Left cardiac atrium (tissue), 4 donors: ENCODE measurements around the gene ACO2. TPM values are rescaled to one million over a fixed set of nuclear protein-coding genes. Genes with fewer than 3 reads are reported as not detected.
A peak's percentile ranks its signal among the peaks of the same experiment; 100 is the strongest.
"Not testable (repeated sequence)": the region's sequence is repeated elsewhere in the genome, so short reads cannot be mapped to it uniquely, and the experiment has no call there.

ENCODE experiments used
- ATAC-seq, 2 donors: fragments of 200-7000 bp; cut with Tn5 transposase; one replicate each; pipeline ENCODE4 v1.9.1; 2020; ENCODE audit warnings: mild to moderate bottlenecking in 2 of 2, moderate library complexity in 2 of 2
- DNase-seq: peaks from one replicate; pipeline ENCODE4 v3.0.0-alpha.2; 2020
- intact Hi-C, 2 donors: fragments of 100-400 bp; cut with DNase I; formaldehyde crosslinking; loops; one replicate each; pipeline versions ENCODE4 v1.14.1 to v1.15.1; 2022 to 2023
- total RNA-seq, 2 donors: library from RNA; stranded (reverse); fragmentation: NEBNext Ultra II Directional; extraction: Animal tissue kit (Norgen Biotek cat#: 25700); gene quantifications; one replicate each; pipeline ENCODE4 v1.2.1, GENCODE V29; 2021
- donor health status: DM: no; HTN: yes; CAD: no.
- donor health status: DM: no; HTN: yes; CAD: no; lungs with severe emphysema.
- donor health status: DM: yes; HTN: yes; CAD: no.
- donor health status: Dilated cardiomyopathy.

ACO2 gene
- total RNA-seq, 2 donors from 2014 or later = 415 to 523 TPM

- intact Hi-C loops = no loop called here
- DNase-seq (no peak), ATAC-seq (no peak)
Observed at GRCh38 chr22:41551877-41552582, 83.1 kb downstream of the ACO2 start.

- ATAC-seq (peak in 1 of 2 donors; percentile 26), DNase-seq (no peak)
- intact Hi-C loops = no loop called here
Observed at GRCh38 chr22:41555325-41555982, 86.5 kb downstream of the ACO2 start.

GRCh38 chr22:41556561-41556960 lies 87.6 kb downstream of the ACO2 start:
- ATAC-seq (no peak), DNase-seq (no peak)
- intact Hi-C loops = no loop called here

- DNase-seq (peak; percentile 84), ATAC-seq (peak; percentile 70 to 74)
- intact Hi-C loops = no loop called here
Observed at GRCh38 chr22:41557401-41558240, 88.7 kb downstream of the ACO2 start.

GRCh38 chr22:41558241-41558630 lies 89.3 kb downstream of the ACO2 start:
- DNase-seq, ATAC-seq, intact Hi-C loops: not testable (repeated sequence)

GRCh38 chr22:41560095-41560471 lies 91.2 kb downstream of the ACO2 start:
- peak in 1 of 2 donors; percentile 13 for ATAC-seq

GRCh38 chr22:41561335-41561734 lies 92.4 kb downstream of the ACO2 start:
- ATAC-seq (peak; percentile 8 to 13), DNase-seq (no peak)
- intact Hi-C loops = no loop called here

More at GRCh38 chr22:41560095-41560471, 91.2 kb downstream of the ACO2 start:
- intact Hi-C loops = no loop called here
- DNase-seq = no peak

GRCh38 chr22:41561788-41562187 lies 92.9 kb downstream of the ACO2 start:
- intact Hi-C loops = no loop called here
- ATAC-seq (peak; percentile 33 to 44), DNase-seq (peak; percentile 64)

- ATAC-seq = no peak
- intact Hi-C loops = no loop called here
- DNase-seq = no peak
Observed at GRCh38 chr22:41562461-41562860, 93.5 kb downstream of the ACO2 start.

GRCh38 chr22:41563051-41563711 lies 94.3 kb downstream of the ACO2 start:
- DNase-seq (no peak), ATAC-seq (peak; percentile 1 to 6)
- intact Hi-C loops = no loop called here

- DNase-seq (no peak), ATAC-seq (no peak)
- intact Hi-C loops = no loop called here
Observed at GRCh38 chr22:41564563-41564962, 95.6 kb downstream of the ACO2 start.

- intact Hi-C loops = no loop called here
- ATAC-seq (peak; percentile 51 to 53), DNase-seq (no peak)
Observed at GRCh38 chr22:41565403-41566054, 96.6 kb downstream of the ACO2 start.

- intact Hi-C loops = no loop called here
Observed at GRCh38 chr22:41567512-41567768, 98.5 kb downstream of the ACO2 start.

GRCh38 chr22:41568811-41569210 lies 99.9 kb downstream of the ACO2 start:
- intact Hi-C loops = no loop called here
- no peak for ATAC-seq
- DNase-seq = no peak

More at GRCh38 chr22:41567512-41567768, 98.5 kb downstream of the ACO2 start:
- DNase-seq (no peak), ATAC-seq (no peak)

GRCh38 chr22:41570221-41570620 lies 101.3 kb downstream of the ACO2 start:
- no peak for DNase-seq
- intact Hi-C loops = no loop called here
- no peak for ATAC-seq

- ATAC-seq = no peak
- intact Hi-C loops = no loop called here
- DNase-seq = no peak
Observed at GRCh38 chr22:41571786-41572185, 102.9 kb downstream of the ACO2 start.

- ATAC-seq, DNase-seq, intact Hi-C loops: not testable (repeated sequence)
Observed at GRCh38 chr22:41572305-41572704, 103.4 kb downstream of the ACO2 start.

- no peak for ATAC-seq
- no peak for DNase-seq
- intact Hi-C loops = no loop called here
Observed at GRCh38 chr22:41573677-41574076, 104.8 kb downstream of the ACO2 start.

- ATAC-seq (peak; percentile 56 to 83), DNase-seq (peak; percentile 87)
- intact Hi-C loops = no loop called here
Observed at GRCh38 chr22:41574847-41575381, 106.0 kb downstream of the ACO2 start.
